GM23248 (cell line): ENCODE results near the gene ITGB2. TPM values are rescaled to one million over a fixed set of nuclear protein-coding genes. Genes with fewer than 3 reads are reported as not detected.

Experiments used
- DNase-seq: peaks from one replicate; pipeline ENCODE4 v3.0.0-alpha.2; 2015
- H2AFZ ChIP-seq: fragments of 200-600 bp; sonication (generic); 2 replicates; pipeline ENCODE4 v1.6.1; 2016; ENCODE audit warnings: antibody characterized with exemption
- H3F3A ChIP-seq: fragments of 200-600 bp; sonication (generic); 2 replicates; pipeline ENCODE4 v1.6.1; 2016; ENCODE audit warnings: mild to moderate bottlenecking, antibody characterized with exemption, mixed run types; ENCODE audit not compliant: insufficient read depth
- H3K27ac ChIP-seq: fragments of 200-600 bp; sonication (generic); 2 replicates; pipeline ENCODE4 v1.5.1; 2016; ENCODE audit warnings: mild to moderate bottlenecking
- H3K27me3 ChIP-seq: fragments of 200-600 bp; sonication (generic); replicated peaks from 2 replicates; pipeline ENCODE4 v1.6.1; 2016; ENCODE audit warnings: mild to moderate bottlenecking; ENCODE audit not compliant: insufficient read depth
- H3K36me3 ChIP-seq: fragments of 200-600 bp; sonication (generic); 2 replicates; pipeline ENCODE4 v1.6.1; 2016; ENCODE audit warnings: low read depth, mild to moderate bottlenecking
- H3K4me1 ChIP-seq: fragments of 200-600 bp; sonication (generic); 2 replicates; pipeline ENCODE4 v1.6.1; 2016; ENCODE audit warnings: mild to moderate bottlenecking; ENCODE audit not compliant: insufficient read depth
- H3K4me2 ChIP-seq: fragments of 200-600 bp; sonication (generic); one replicate; pipeline ENCODE4 v1.6.1; 2016; ENCODE audit warnings: mild to moderate bottlenecking; ENCODE audit not compliant: unreplicated experiment
- H3K4me3 ChIP-seq: fragments of 200-600 bp; sonication (generic); 2 replicates; pipeline ENCODE4 v1.5.1; 2016; ENCODE audit warnings: mild to moderate bottlenecking
- H3K79me2 ChIP-seq: fragments of 200-600 bp; sonication (generic); 2 replicates; pipeline ENCODE4 v1.6.1; 2016; ENCODE audit warnings: mild to moderate bottlenecking; ENCODE audit not compliant: insufficient read depth
- H3K9ac ChIP-seq: fragments of 200-600 bp; sonication (generic); 2 replicates; pipeline ENCODE4 v1.6.1; 2016; ENCODE audit warnings: mild to moderate bottlenecking
- H3K9me2 ChIP-seq: fragments of 200-600 bp; sonication (generic); 2 replicates; pipeline ENCODE4 v1.6.1; 2016; ENCODE audit warnings: mixed run types, mild to moderate bottlenecking, moderate library complexity; ENCODE audit not compliant: insufficient read depth
- H3K9me3 ChIP-seq: fragments of 200-600 bp; sonication (generic); one replicate; pipeline ENCODE4 v1.6.1; 2017; ENCODE audit warnings: low read depth
- H4K20me1 ChIP-seq: fragments of 200-600 bp; sonication (generic); 2 replicates; pipeline ENCODE4 v1.6.0; 2016; ENCODE audit not compliant: insufficient read depth
- EZH2 ChIP-seq: fragments of 200-600 bp; sonication (generic); IDR thresholded peaks from 2 replicates; pipeline ENCODE4 v1.6.1; 2018; ENCODE audit warnings: antibody characterized with exemption, mild to moderate bottlenecking; ENCODE audit not compliant: insufficient read depth, poor library complexity, severe bottlenecking
- EZH2phosphoT487 ChIP-seq: fragments of 200-600 bp; sonication (generic); IDR thresholded peaks from 2 replicates; pipeline ENCODE4 v1.6.1; 2018; ENCODE audit warnings: antibody characterized with exemption, moderate library complexity, mild to moderate bottlenecking, low read depth; ENCODE audit not compliant: insufficient read depth
- WGBS, 2 experiments: methylation state at CpG; one replicate each; pipeline ENCODE4 v1.1.6; 2015 to 2017; ENCODE audit warnings: low lambda C conversion rate in 2 of 2, low coverage in 1 of 2; ENCODE audit errors: missing lambda C conversion rate in 2 of 2; 5-methylcytosine and 5-hydroxymethylcytosine counted together
- in situ Hi-C: fragments of 300-500 bp; cut with MboI; formaldehyde crosslinking; loops from 2 replicates; pipeline ENCODE4 v1.15.0; 2020
- polyA plus RNA-seq: library from polyadenylated mRNA; unstranded; fragments of >200 nt; fragmentation: Nextera tagmentation; extraction: Ambion mirVana; gene quantifications from 2 replicates; pipeline ENCODE4 v1.2.1, GENCODE V29; 2016
- total RNA-seq: library from RNA; depleted of rRNA; stranded (reverse); fragments of >200 nt; shearing (Covaris generic); gene quantifications from 2 replicates; pipeline ENCODE4 v1.2.3, GENCODE V29; 2014

Gene ITGB2
- total and polyA plus RNA-seq, 2 experiments from 2014 or later: 1.3 to 2.2 TPM

GRCh38 chr21:44964381-44964780, 43.7 kb upstream of the ITGB2 start:
- Histone ChIP-seq H3F3A (peaks cover 30% of the 10 kb centered on the region), H3K36me3 (peaks cover 3% of the 10 kb centered on the region), H3K9ac (no peak overlapping the region), H3K27ac (no peak overlapping the region), H2AFZ (no peak overlapping the region), H3K27me3 (no peaks in the 10 kb centered on the region), H3K4me2 (no peak overlapping the region), H3K79me2 (peaks cover 63% of the 10 kb centered on the region), H4K20me1 (no peaks in the 10 kb centered on the region), H3K4me1 (peaks cover 22% of the 10 kb centered on the region), H3K4me3 (no peak overlapping the region), H3K9me3 (no peaks in the 10 kb centered on the region), H3K9me2 (no peaks in the 10 kb centered on the region)
- DNase-seq: no peak
- in situ Hi-C loops: no loop called here
- whole genome bisulfite sequencing, 2 experiments: 97 to 100% methylated on average over 12 of the region's 12 CpGs
- TF ChIP-seq EZH2: no peak
- TF ChIP-seq EZH2phosphoT487: no peak

GRCh38 chr21:44962403-44962966, 41.8 kb upstream of the ITGB2 start:
- H3K9ac ChIP-seq: peak overlapping the region; percentile 58
- H3K79me2 ChIP-seq: peaks cover 75% of the 10 kb centered on the region
- peaks cover 34% of the 10 kb centered on the region for H3K4me1 ChIP-seq
- H3K36me3 ChIP-seq: peaks cover 3% of the 10 kb centered on the region
- H3F3A ChIP-seq: peaks cover 30% of the 10 kb centered on the region
- H3K9me3 ChIP-seq: no peaks in the 10 kb centered on the region
- no peaks in the 10 kb centered on the region for H3K9me2 ChIP-seq
- H3K4me3 ChIP-seq: no peak overlapping the region
- TF ChIP-seq EZH2phosphoT487 (0 out of 2 replicates have a peak, but pooled peaks have one; percentile 71), EZH2 (no peak)
- WGBS, 2 experiments: 30% methylated on average over 9 of the region's 9 CpGs
- no peaks in the 10 kb centered on the region for H3K27me3 ChIP-seq
- H2AFZ ChIP-seq: no peak overlapping the region; the same call in 1 of the 2 replicates
- in situ Hi-C loops: no loop called here
- no peaks in the 10 kb centered on the region for H4K20me1 ChIP-seq
- DNase-seq: peak; percentile 94
- H3K27ac ChIP-seq: peak overlapping the region; percentile 86
- peak overlapping the region; percentile 73 for H3K4me2 ChIP-seq

- DNase-seq: no peak
- no peak overlapping the region for H3K4me2 ChIP-seq
- H3K9me2 ChIP-seq: no peaks in the 10 kb centered on the region
- H3K36me3 ChIP-seq: peaks cover 3% of the 10 kb centered on the region
- no peaks in the 10 kb centered on the region for H3K27me3 ChIP-seq
- TF ChIP-seq EZH2phosphoT487 (no peak), EZH2 (no peak)
- H3K9me3 ChIP-seq: no peaks in the 10 kb centered on the region
- no peak overlapping the region for H3K4me3 ChIP-seq
- H3K4me1 ChIP-seq: peaks cover 34% of the 10 kb centered on the region
- peaks cover 30% of the 10 kb centered on the region for H3F3A ChIP-seq
- no peak overlapping the region for H2AFZ ChIP-seq
- H4K20me1 ChIP-seq: no peaks in the 10 kb centered on the region
- 92 to 94% methylated on average over 23 of the region's 23 CpGs for WGBS, 2 experiments
- H3K79me2 ChIP-seq: peaks cover 72% of the 10 kb centered on the region
- no peak overlapping the region for H3K9ac ChIP-seq
- in situ Hi-C loops: no loop called here
- no peak overlapping the region for H3K27ac ChIP-seq
Observed at GRCh38 chr21:44960141-44961092, 39.7 kb upstream of the ITGB2 start.

- no peaks in the 10 kb centered on the region for H3K9me3 ChIP-seq
- H4K20me1 ChIP-seq: no peaks in the 10 kb centered on the region
- peak overlapping the region; percentile 42 for H3K27ac ChIP-seq
- peaks cover 72% of the 10 kb centered on the region for H3K79me2 ChIP-seq
- in situ Hi-C loops: no loop called here
- peaks cover 34% of the 10 kb centered on the region for H3K4me1 ChIP-seq
- no peak overlapping the region for H2AFZ ChIP-seq
- TF ChIP-seq EZH2 (no peak), EZH2phosphoT487 (no peak)
- H3K9me2 ChIP-seq: no peaks in the 10 kb centered on the region
- peaks cover 30% of the 10 kb centered on the region for H3F3A ChIP-seq
- 94% methylated on average over 26 of the region's 26 CpGs for WGBS, 2 experiments
- H3K36me3 ChIP-seq: peaks cover 3% of the 10 kb centered on the region
- no peak overlapping the region for H3K4me3 ChIP-seq
- H3K9ac ChIP-seq: peak overlapping the region; percentile 49
- no peaks in the 10 kb centered on the region for H3K27me3 ChIP-seq
- DNase-seq: no peak
- no peak overlapping the region for H3K4me2 ChIP-seq
Observed at GRCh38 chr21:44959376-44960091, 38.8 kb upstream of the ITGB2 start.
